Activated CD8-positive, alpha-beta memory T cell treated with anti-CD3 and anti-CD28 coated beads, Interleukin-2, amount 50 U/mL, for 4 hours (primary cell): ENCODE results near the gene TSPAN15.

Experiments used
- DNase-seq: peaks from one replicate; pipeline ENCODE4 v3.0.0-alpha.2; 2020

TSPAN15 gene

GRCh38 chr10:69418052-69418752 lies 33.1 kb upstream of the TSPAN15 start:
- DNase-seq, result no peak

GRCh38 chr10:69419096-69419743 lies 32.0 kb upstream of the TSPAN15 start:
- DNase-seq, result no peak

DNA sequence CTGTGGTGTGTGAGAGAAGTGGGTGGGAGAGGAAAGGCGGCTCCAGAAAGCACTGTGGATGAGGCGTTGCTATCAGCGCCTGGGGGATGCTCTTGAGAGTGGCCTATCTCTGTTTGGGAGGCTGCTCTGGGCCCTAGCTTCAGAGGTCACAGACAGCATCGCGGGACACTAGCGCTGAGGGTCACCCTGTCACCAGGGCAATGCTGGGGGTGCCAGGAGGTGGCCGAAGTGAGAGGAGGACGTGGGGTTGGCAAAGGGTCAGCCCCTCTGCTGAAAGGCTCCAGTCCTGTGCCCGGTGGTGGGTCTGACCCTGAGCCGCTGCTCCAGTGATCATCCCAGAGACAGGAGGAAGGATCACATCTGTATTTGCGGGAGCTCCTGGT lies 31.5 kb upstream of the TSPAN15 start:
- DNase-seq, result no peak

- no peak for DNase-seq
These were observed 29.5 kb upstream of the TSPAN15 start for GRCh38 chr10:69421611-69422308.

DNA sequence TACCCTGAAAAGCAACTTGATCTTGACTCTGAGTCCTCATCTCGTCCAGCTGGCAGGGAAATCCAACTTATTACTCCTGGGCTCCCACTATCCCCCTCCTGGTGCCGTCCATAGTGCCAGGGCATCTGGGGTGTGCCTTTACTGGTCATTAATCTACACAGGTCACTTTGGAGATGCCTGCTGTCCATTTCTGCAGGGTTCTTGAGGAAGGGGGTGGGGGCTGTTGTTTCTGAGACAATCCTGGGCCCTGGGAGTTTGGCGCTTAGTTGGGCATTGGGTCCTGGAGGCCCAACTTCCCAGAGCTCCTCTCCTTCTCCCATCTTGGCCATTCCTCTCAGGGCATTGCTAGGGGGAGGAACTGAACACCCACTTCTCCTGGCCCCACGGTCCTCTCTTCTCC lies 28.6 kb upstream of the TSPAN15 start:
- no peak for DNase-seq

GRCh38 chr10:69425041-69425440 lies 26.2 kb upstream of the TSPAN15 start:
- DNase-seq, result no peak

GRCh38 chr10:69425511-69426298 lies 25.6 kb upstream of the TSPAN15 start:
- no peak for DNase-seq

DNA sequence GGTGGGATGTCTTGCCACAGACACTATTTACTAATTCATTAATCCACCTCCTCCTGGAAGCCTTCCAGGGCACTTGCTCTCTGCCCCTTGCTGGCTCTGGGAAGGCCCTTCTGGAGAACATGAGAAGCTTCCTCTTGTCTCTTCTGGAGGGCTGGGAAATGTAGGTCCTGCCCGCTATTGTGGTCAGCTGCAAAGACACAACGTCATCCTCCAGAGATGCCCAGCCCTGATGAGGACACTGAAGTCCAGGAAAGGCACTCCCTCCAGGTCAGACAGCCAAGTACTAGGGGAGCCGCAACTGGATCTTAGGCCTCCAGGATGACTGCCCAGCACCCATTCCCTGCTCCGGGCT lies 24.9 kb upstream of the TSPAN15 start:
- DNase-seq, result no peak

DNA sequence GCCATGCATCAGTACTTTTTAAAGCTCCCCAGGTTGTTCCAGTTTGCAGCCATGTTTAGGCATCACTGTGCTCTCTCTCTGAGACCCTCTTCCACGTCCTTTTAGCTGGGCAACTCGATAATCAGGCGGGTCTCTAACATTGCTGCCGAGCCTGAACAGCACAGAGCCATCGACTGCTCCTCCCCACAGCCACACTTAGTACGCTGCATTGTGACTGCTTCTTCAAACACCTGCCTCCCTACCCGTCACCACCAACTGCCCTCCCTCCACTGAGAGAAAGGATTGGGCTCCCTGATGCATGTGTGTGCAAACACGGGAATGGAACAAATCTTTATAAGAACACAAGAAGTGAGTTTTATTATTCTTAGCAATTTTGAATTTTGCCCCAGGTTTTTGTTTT lies 23.1 kb upstream of the TSPAN15 start:
- no peak for DNase-seq

- no peak for DNase-seq
These were observed 17.1 kb upstream of the TSPAN15 start for GRCh38 chr10:69434169-69434568.

- DNase-seq, result no peak
These were observed 16.3 kb upstream of the TSPAN15 start for GRCh38 chr10:69434926-69435325.

- no peak for DNase-seq
These were observed 15.2 kb upstream of the TSPAN15 start for GRCh38 chr10:69435966-69436520.

- no peak for DNase-seq
These were observed 13.7 kb upstream of the TSPAN15 start for GRCh38 chr10:69437321-69438259.

DNA sequence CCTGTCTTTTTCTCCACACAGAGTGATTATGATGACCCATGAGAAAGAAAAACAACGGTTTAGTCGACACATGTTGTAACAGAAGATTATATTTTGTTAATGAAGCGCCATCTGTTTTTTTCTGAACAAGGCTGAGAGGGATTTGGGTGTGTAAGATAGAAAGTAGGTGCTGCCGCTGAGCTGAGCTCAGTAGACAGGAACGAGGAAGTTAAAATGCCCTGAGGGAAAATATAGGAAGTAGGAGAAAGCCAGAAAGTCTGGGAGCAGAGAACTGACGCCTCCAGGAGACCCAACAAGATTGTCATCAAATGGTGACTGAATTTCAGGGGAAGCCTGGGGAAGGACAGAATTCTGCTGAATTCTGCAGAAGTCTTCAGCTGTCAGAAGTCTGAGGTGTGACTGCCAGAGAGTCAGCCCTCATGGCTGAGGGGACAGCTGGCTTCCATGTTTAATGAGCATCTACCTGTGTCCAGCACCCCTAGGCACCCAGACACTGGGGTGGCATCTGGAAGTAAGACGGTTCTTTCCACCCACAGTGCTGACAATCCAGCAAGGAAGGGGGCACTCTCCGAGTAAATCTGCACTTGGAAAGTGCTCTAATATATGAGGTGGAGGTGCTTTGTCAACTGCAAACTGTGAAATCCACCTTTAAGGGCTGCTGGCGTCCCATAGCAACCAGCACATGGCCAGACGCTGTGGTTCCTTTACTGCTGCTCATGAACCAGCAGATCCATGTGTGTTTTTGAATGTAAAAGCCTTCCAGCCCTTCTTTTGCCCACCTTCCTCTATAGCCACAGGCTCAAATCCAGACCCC lies 12.5 kb upstream of the TSPAN15 start:
- no peak for DNase-seq

GRCh38 chr10:69439350-69439739 lies 11.9 kb upstream of the TSPAN15 start:
- no peak for DNase-seq

- DNase-seq, result no peak
These were observed 11.3 kb upstream of the TSPAN15 start for GRCh38 chr10:69439813-69440506.

DNA sequence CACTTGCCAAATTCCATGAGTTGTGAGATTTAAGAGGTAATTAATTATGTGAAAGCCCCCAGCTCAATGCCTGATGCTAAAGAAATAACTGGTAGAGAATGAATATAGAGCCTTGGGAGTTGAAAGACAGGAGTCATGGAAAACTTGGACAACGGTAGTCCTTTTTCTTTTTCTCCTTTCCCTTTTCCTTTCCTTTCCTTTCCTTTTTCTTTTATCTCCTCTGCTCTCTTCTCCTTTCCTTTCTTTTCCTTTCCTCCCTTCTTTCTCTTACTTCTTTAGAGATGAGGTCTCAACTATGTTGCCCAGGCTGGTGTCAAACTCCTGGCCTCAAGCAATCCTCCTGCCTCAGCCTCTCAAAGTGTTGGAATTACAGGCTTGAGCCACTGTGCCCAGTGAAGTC lies 7.9 kb upstream of the TSPAN15 start:
- DNase-seq, result no peak

DNA sequence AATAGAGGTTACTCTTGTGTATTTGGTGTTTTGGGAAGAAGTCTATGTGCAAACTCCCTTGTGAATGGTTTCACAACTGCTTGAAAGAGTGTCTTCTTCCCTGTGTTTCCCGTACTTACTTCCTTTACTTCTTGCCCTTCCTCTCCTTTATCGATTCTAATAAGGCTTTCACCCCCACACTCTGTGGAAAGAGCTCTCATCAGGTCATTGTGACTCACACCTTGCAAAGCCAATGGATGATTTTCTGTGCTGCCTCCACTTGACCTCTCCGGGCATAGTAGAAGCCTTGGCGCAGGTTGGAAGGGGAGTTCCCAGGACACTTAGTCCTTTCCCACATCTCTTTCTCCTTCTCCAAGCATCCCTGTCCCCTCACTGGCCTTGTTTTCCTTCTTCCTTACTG lies 6.2 kb upstream of the TSPAN15 start:
- DNase-seq, result no peak

DNA sequence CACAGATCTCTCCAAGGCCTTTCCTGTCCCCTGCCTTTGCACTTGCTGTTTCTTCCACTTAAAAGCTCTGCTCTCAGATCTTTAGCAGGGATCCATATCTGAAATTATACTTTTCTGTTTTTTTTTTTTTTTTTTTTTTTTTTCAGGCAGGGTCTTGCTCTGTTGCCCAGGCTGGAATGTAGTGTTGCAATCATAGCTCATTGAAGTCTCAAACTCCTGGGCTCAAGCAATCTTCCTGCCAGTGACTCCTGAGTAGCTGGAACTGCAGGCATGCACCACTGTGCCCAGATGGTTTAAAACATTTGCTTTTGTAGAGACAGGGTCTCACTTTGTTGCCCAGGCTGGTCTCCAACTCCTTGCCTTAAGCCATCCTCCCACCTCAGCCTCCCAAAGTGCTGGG lies 5.0 kb upstream of the TSPAN15 start:
- no peak for DNase-seq

DNA sequence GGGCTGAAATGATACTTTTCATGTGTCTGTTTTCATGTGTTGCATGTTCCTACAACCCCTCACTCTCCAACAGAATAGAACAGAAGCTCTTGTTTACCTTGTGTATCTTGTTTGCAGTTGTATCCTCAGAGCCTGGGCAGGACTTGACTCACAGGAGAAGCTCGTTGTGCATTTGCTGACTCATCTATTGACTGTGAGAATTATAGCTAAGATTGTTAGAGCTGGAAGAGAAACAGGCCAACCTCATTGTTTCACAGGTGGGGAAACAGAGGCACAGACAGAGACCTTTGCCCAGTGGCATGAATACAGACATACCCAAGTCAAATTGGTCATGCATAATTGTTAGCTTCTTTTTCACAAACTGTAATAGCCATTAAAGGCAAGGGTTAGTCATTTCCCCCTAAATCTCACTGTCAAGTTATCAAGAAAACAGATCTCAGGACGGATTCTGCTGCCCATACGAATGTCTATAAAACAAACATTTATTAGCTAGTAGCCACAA lies 4.6 kb upstream of the TSPAN15 start:
- DNase-seq, result no peak
